GM19193 (cell line): ENCODE results near the gene ARVCF.

Experiments used
- POLR2A ChIP-seq: IDR thresholded peaks from 4 replicates; pipeline ENCODE4 v1.6.1; 2011; ENCODE audit not compliant: insufficient read depth, insufficient read length; ENCODE audit errors: extremely low read depth

Gene ARVCF

GRCh38 chr22:19936513-19936912 lies 80.1 kb downstream of the ARVCF start:
- no peak for TF ChIP-seq POLR2A

DNA sequence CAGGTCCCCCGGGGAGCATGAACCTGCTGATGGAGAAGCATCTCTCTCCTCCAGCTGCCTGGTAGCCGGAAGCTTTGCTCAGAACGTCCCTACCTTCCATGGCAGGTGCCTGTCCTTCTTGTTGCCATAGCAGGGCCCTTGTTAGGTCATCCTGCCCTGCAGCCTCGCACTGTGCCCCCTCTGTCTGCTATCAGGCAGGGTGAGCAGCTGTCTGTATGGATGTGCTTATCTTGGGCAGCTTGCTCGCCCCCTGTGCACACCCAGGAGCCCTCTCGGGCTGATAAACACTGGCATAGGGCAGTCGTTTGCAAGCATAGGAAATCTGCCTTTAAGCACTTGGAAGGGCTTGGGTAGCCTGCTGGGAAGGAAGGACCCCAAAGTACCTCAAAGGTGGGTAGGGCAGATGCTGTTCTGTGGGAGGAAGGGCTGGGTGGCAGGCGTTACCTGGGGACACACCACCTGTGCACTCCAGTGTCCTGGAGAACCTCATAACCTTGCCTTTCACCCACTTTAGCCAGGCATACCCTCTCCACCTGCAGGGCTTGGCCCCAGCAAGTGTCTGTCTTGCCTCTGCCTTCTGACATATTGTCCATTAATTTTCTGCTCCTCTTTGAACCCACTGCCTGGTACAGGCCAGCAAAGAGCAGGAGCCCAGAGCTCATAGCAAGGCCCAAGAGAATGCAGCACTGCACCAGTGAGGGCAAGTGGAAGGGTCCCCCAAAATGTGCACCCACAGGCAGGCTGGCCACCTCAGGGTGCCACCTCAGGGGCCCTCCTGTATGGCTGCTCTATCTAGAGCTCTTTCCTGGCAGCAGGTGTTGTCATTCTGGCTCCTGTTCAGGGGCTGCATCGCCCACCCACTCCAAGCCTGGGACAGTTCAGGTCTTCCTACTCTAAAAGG lies 83.0 kb downstream of the ARVCF start:
- TF ChIP-seq POLR2A = no peak

DNA sequence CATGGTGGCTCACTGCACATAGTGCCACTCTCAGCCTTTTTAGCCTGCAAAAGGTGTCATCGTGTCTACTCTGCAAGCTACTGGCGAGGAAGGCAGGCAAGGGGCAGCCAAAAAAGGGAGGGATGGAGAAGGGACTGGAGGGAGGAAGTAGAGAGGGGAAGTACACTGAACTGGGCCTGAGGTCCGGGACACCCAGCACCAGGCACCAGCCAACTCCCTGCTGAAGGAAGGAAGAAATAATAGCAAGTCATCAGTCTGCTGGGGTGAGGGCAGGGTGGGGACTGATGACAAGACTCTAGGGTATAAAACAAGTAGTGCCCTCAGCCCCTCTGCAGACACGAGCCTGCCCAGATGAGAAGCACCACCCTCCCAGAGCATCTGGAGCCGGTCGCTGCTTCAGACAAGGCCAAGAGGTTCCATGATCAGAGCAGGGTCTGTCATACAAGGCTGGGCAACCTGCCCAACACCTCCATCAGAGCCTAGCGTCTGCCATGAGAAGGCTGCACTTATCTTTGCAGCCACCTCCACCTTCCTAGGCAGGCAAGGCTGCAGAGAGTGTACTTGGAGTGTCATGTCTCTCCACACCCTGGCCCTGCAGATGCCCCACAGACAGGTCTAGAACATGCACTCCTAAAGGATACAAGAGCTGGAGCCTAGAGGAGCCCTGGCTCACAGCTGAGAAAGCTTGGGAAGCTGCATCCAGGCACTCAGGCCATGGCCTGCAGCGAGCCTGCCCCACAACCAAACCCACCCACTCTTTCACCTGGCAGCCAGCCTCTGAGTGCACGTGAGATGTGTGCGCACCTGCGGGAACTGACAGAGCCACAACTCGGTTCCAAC lies 84.0 kb downstream of the ARVCF start:
- no peak for TF ChIP-seq POLR2A

GRCh38 chr22:19931514-19931913 lies 85.1 kb downstream of the ARVCF start:
- TF ChIP-seq POLR2A = no peak

DNA sequence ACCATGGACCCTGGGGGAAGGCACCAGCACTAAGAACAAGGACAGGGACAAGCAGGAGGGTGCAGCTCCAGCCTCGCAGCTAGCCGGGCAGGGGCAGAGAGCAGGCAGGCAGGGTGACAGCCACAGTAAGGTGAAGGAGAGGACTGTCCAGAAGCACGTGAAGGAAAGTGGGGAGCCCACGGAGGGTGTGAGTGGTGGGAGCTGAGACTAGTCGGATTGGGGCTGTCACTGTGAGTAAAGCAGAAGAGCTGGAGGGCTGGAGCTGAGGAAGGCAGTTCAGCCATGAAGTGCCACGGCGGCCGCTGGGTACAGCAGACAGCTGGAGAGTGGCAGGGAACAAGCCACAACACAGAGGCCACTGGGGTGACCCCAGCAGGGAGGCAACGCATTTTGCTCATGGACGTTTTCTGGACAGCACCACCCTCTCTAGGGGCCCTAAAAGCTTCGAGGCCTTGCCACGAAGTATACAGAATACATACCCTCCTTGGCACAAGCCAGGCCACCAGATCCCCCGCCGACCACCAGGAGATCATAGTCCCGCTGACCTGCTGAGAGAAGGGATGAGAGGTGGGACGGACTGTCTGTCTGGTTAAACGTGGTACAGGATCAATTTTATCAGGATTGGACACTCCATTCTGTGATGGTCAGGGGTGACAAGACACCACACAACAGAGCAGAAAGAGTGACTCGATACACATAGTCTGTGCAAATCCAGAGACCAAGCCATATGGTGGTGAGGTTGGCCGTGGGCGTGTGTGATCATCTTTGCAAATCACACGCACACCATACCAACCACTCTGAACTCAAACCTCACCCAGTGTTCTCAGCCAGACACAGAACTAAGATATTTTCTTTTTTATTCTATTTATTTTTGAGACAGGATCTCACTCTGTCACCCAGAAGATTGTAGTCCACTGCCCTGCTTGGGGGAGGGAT lies 85.8 kb downstream of the ARVCF start:
- no peak for TF ChIP-seq POLR2A

- TF ChIP-seq POLR2A = no peak
Measured at GRCh38 chr22:19929586-19930550, 86.8 kb downstream of the ARVCF start.

GRCh38 chr22:19928207-19928606 lies 88.4 kb downstream of the ARVCF start:
- TF ChIP-seq POLR2A = no peak

GRCh38 chr22:19927696-19928095 lies 88.9 kb downstream of the ARVCF start:
- TF ChIP-seq POLR2A = no peak

DNA sequence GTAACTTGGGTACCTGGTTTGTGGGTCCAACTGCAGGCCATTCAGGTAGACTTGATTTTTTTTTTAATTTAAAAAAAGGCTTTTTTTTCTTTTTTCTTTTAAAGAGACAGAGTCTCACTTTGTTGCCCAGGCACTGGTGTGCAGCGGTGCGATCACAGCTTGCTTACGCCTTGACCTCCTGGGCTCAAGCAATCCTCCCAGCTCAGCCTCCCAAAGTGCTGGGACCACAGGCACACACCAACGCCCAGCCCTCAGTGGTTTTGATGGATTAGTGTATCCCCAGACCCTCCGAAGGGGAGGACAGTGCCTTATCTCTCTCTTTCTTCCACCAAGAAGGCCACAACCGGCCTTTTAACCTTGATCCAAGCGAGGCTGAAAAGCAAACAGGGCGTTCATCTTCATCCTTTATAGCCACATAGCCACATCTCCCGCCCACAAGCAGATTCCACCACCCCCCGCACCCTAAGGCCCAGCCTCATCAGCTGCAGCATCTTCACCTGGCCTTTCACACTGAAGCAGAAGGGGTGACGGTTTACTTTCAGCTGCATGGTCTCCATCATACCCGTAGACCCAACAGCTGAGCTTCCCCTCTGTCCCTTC lies 92.6 kb downstream of the ARVCF start:
- TF ChIP-seq POLR2A = no peak

GRCh38 chr22:19921544-19922081 lies 95.0 kb downstream of the ARVCF start:
- TF ChIP-seq POLR2A = no peak
